K562 treated with DMSO at 1 percent for 24 hours (cell line): Measurements from ENCODE around the gene LYZL6. TPM values are rescaled to one million over a fixed set of nuclear protein-coding genes. Genes with fewer than 3 reads are reported as not detected.

Experiments used
- total RNA-seq: library from RNA; unstranded; fragments of 300-600 nt; gene quantifications from 2 replicates; pipeline ENCODE4 v1.2.3, GENCODE V29; 2022; ENCODE audit warnings: low read depth; ENCODE audit not compliant: insufficient read depth

The LYZL6 gene
- not detected in 2 replicates for total RNA-seq

GRCh38 chr17:35943537-35943936, at the start of gene LYZL6:
TSS of gene LYZL6 (minus strand) at chr17:35943713. CDS start at chr17:35939356, 4,357 bp downstream.

GRCh38 chr17:35986643-35987042, 43.1 kb upstream of the LYZL6 start, which contains the start of gene CCL14:
TSS of gene CCL14 (minus strand) at chr17:35986729. CDS start at chr17:35986649, 80 bp downstream.

GRCh38 chr17:35981246-35981645, 37.7 kb upstream of the LYZL6 start, which contains the start of gene CCL16:
TSS of gene CCL16 (minus strand) at chr17:35981497. CDS start at chr17:35981420, 77 bp downstream.

GRCh38 chr17:35930211-35931065, 13.1 kb downstream of the LYZL6 start, which contains the start of gene RDM1:
TSS of gene RDM1 (minus strand) at chr17:35930773. CDS start at chr17:35930727, 46 bp downstream.

Other genes with a start within 250 kb of the LYZL6 start
- gene RASL10B, start 212.1 kb downstream of the LYZL6 start, total RNA-seq = 0.10 TPM in 1 of 2 replicates, not detected in the other
- gene GAS2L2, start 190.5 kb downstream of the LYZL6 start, total RNA-seq = not detected in 2 replicates
- not detected in 2 replicates for gene C17orf50, start 182.8 kb downstream of the LYZL6 start, total RNA-seq
- not detected in 2 replicates for gene MMP28, start 148.1 kb downstream of the LYZL6 start, total RNA-seq
- 127 and 139 TPM in 2 replicates for gene TAF15, start 134.2 kb downstream of the LYZL6 start, total RNA-seq
- gene HEATR9, start 74.8 kb downstream of the LYZL6 start, total RNA-seq = not detected in 2 replicates
- 0.53 and 0.67 TPM in 2 replicates for gene CCL5, start 63.4 kb downstream of the LYZL6 start, total RNA-seq
- 10.2 and 13.9 TPM in 2 replicates for gene RDM1, start 12.9 kb downstream of the LYZL6 start, total RNA-seq
- gene CCL16, start 37.8 kb upstream of the LYZL6 start, total RNA-seq = not detected in 2 replicates
- gene CCL14, start 43.0 kb upstream of the LYZL6 start, total RNA-seq = not detected in 2 replicates
- not detected in 2 replicates for gene CCL15, start 57.8 kb upstream of the LYZL6 start, total RNA-seq
- gene CCL23, start 74.3 kb upstream of the LYZL6 start, total RNA-seq = not detected in 2 replicates
- gene CCL18, start 120.6 kb upstream of the LYZL6 start, total RNA-seq = not detected in 2 replicates
- gene CCL3, start 146.4 kb upstream of the LYZL6 start, total RNA-seq = not detected in 2 replicates
- gene CCL4, start 160.1 kb upstream of the LYZL6 start, total RNA-seq = not detected in 2 replicates
- gene TBC1D3B, start 232.9 kb upstream of the LYZL6 start, total RNA-seq = not detected in 2 replicates